Mesendoderm (in vitro differentiated cells): Measurements from ENCODE around the gene HORMAD2.

Experiments used
- DNase-seq: peaks from one replicate; pipeline ENCODE4 v3.0.0; 2013
- H2AK5ac ChIP-seq: 2 replicates; pipeline ENCODE4 v1.6.1; 2013; ENCODE audit warnings: low read length, inconsistent platforms
- H2BK120ac ChIP-seq: 2 replicates; pipeline ENCODE4 v1.6.1; 2013; ENCODE audit warnings: low read depth, mild to moderate bottlenecking, low read length, moderate library complexity, mixed read lengths
- H2BK15ac ChIP-seq: replicated peaks from 2 replicates; pipeline ENCODE4 v1.6.1; 2013; ENCODE audit warnings: low read depth, mild to moderate bottlenecking, moderate library complexity
- H2BK5ac ChIP-seq: 2 replicates; pipeline ENCODE4 v1.6.1; 2013; ENCODE audit warnings: low read length, inconsistent platforms
- H3K18ac ChIP-seq: 2 replicates; pipeline ENCODE4 v1.6.1; 2013; ENCODE audit warnings: mild to moderate bottlenecking, low read length, mixed read lengths
- H3K23ac ChIP-seq: one replicate; pipeline ENCODE4 v1.6.1; 2013; ENCODE audit warnings: low read length
- H3K27ac ChIP-seq: 2 replicates; pipeline ENCODE4 v1.5.1; 2013; ENCODE audit warnings: low read depth, mild to moderate bottlenecking, inconsistent platforms, low read length, moderate library complexity
- H3K27me3 ChIP-seq: 2 replicates; pipeline ENCODE4 v1.6.1; 2013; ENCODE audit warnings: low read length, control low read depth, mild to moderate bottlenecking, inconsistent platforms; ENCODE audit not compliant: insufficient read depth, poor library complexity
- H3K36me3 ChIP-seq: 2 replicates; pipeline ENCODE4 v1.6.1; 2013; ENCODE audit warnings: low read length, inconsistent platforms; ENCODE audit not compliant: control insufficient read depth, insufficient read depth
- H3K4ac ChIP-seq: one replicate; pipeline ENCODE4 v1.6.1; 2013; ENCODE audit warnings: low read depth, mild to moderate bottlenecking, low read length, moderate library complexity
- H3K4me1 ChIP-seq: 2 replicates; pipeline ENCODE4 v1.6.1; 2013; ENCODE audit warnings: low read depth, low read length, inconsistent platforms; ENCODE audit not compliant: control insufficient read depth
- H3K4me2 ChIP-seq: 2 replicates; pipeline ENCODE4 v1.6.1; 2013; ENCODE audit warnings: low read length
- H3K4me3 ChIP-seq: 2 replicates; pipeline ENCODE4 v1.5.1; 2013; ENCODE audit warnings: mild to moderate bottlenecking, low read length
- H3K56ac ChIP-seq: one replicate; pipeline ENCODE4 v1.6.1; 2013; ENCODE audit warnings: low read length
- H3K79me1 ChIP-seq: 2 replicates; pipeline ENCODE4 v1.6.1; 2013; ENCODE audit warnings: low read length, inconsistent platforms
- H3K79me2 ChIP-seq: 2 replicates; pipeline ENCODE4 v1.6.1; 2013; ENCODE audit warnings: mild to moderate bottlenecking, low read length; ENCODE audit not compliant: control insufficient read depth, insufficient read depth
- H3K9ac ChIP-seq: 2 replicates; pipeline ENCODE4 v1.6.1; 2013; ENCODE audit warnings: low read length, inconsistent platforms
- H4K5ac ChIP-seq: one replicate; pipeline ENCODE4 v1.6.1; 2013; ENCODE audit warnings: low read length
- H4K8ac ChIP-seq: one replicate; pipeline ENCODE4 v1.6.1; 2013; ENCODE audit warnings: low read depth, mild to moderate bottlenecking, control low read depth, low read length, moderate library complexity
- WGBS: extraction: QIAGEN DNeasy Blood & Tissue Kit; methylation state at CpG from one replicate; pipeline ENCODE4 v1.1.7; 2013; ENCODE audit warnings: low lambda C conversion rate, missing lambda C conversion rate; ENCODE audit not compliant: insufficient coverage; ENCODE audit errors: extremely low coverage; 5-methylcytosine and 5-hydroxymethylcytosine counted together

HORMAD2 gene

DNA sequence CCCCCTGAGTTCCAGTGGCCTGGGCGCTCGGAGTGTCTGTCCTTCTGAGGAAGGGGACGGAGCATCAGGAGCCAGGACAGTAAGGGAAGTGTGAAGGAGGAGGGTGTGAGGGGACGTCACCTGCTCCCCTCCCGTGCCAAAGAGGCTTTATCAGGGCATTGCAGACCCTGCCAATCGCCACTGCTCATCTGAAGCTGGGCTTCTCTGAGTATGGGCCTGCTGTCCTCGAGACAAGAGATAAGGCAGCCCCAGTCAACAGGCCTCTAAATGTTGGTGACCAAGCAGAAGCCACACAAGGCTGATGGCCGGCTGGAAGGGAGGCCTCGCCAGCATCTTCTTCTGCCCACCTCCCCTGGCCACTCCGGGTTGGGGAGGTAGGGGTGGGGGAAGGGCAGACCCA lies 136.4 kb downstream of the HORMAD2 start:
- Histone ChIP-seq H2BK120ac (no peak overlapping the region), H2BK5ac (no peak overlapping the region), H3K27me3 (no peaks in the 10 kb centered on the region), H3K9ac (no peak overlapping the region), H3K18ac (no peak overlapping the region), H3K36me3 (no peaks in the 10 kb centered on the region), H4K5ac (no peak overlapping the region), H3K79me2 (no peaks in the 10 kb centered on the region), H3K4me1 (no peaks in the 10 kb centered on the region), H2BK15ac (no peak overlapping the region), H3K27ac (no peak overlapping the region), H3K79me1 (no peaks in the 10 kb centered on the region), H2AK5ac (no peak overlapping the region), H3K56ac (no peak overlapping the region), H3K4ac (no peak overlapping the region), H3K4me2 (no peak overlapping the region), H3K4me3 (no peak overlapping the region), H3K23ac (no peak overlapping the region), H4K8ac (no peak overlapping the region)
- no CpG with 5 or more reads among the region's 10 CpGs for WGBS
- no peak for DNase-seq

GRCh38 chr22:30217698-30218560 lies 137.7 kb downstream of the HORMAD2 start:
- Histone ChIP-seq H3K18ac (no peak overlapping the region), H3K79me1 (no peaks in the 10 kb centered on the region), H2BK15ac (no peak overlapping the region), H3K27ac (no peak overlapping the region), H4K8ac (no peak overlapping the region), H2BK120ac (no peak overlapping the region), H3K56ac (no peak overlapping the region), H3K27me3 (no peaks in the 10 kb centered on the region), H4K5ac (no peak overlapping the region), H3K4me2 (no peak overlapping the region), H2BK5ac (no peak overlapping the region), H3K4ac (no peak overlapping the region), H3K9ac (no peak overlapping the region), H3K79me2 (no peaks in the 10 kb centered on the region), H2AK5ac (no peak overlapping the region), H3K23ac (no peak overlapping the region), H3K36me3 (no peaks in the 10 kb centered on the region), H3K4me3 (no peak overlapping the region), H3K4me1 (no peaks in the 10 kb centered on the region)
- WGBS, result no CpG with 5 or more reads among the region's 23 CpGs
- DNase-seq, result no peak

DNA sequence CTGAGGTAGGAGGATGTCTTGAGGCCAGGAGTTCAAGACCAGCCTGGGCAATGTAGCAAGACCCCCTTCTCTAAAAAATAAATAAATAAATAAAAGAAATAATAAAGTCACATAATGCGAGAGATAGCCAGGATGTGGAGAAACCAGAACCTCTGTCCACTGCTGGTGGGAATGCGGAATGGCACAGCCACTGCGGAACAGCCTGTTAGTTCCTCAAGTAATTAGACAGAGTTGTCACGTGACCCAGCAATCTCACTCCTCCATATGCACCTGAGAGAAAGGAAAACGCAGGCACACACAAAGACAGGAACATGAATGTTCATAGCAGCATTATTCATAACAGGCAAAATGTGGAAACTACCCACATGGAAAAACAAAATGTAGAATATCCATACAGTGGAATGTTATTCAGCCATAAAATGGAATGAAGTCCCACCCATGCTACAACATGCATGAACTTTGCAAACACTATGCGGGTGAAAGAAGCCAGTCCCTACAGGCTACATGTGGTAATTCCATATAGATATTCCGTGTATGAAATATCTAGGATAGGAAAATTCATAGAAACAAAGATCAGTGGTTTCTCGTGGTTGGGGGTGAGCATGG lies 138.9 kb downstream of the HORMAD2 start:
- H3K18ac ChIP-seq, result no peak overlapping the region
- no peaks in the 10 kb centered on the region for H3K4me1 ChIP-seq
- no peak overlapping the region for H3K4me3 ChIP-seq
- no peak overlapping the region for H2BK15ac ChIP-seq
- H3K79me2 ChIP-seq, result no peaks in the 10 kb centered on the region
- whole genome bisulfite sequencing, result no CpG with 5 or more reads among the region's 8 CpGs
- H3K9ac ChIP-seq, result no peak overlapping the region
- H3K27me3 ChIP-seq, result no peaks in the 10 kb centered on the region
- H2BK5ac ChIP-seq, result no peak overlapping the region
- no peak overlapping the region for H3K4me2 ChIP-seq
- no peak for DNase-seq
- H3K23ac ChIP-seq, result no peak overlapping the region
- no peaks in the 10 kb centered on the region for H3K36me3 ChIP-seq
- no peak overlapping the region for H2BK120ac ChIP-seq
- no peak overlapping the region for H3K56ac ChIP-seq
- H3K27ac ChIP-seq, result no peak overlapping the region
- H4K8ac ChIP-seq, result no peak overlapping the region
- no peaks in the 10 kb centered on the region for H3K79me1 ChIP-seq
- no peak overlapping the region for H4K5ac ChIP-seq
- H3K4ac ChIP-seq, result no peak overlapping the region
- no peak overlapping the region for H2AK5ac ChIP-seq

- no peaks in the 10 kb centered on the region for H3K79me1 ChIP-seq
- no peak overlapping the region for H3K9ac ChIP-seq
- H3K27me3 ChIP-seq, result no peaks in the 10 kb centered on the region
- H4K8ac ChIP-seq, result no peak overlapping the region
- H3K79me2 ChIP-seq, result no peaks in the 10 kb centered on the region
- H2BK5ac ChIP-seq, result no peak overlapping the region
- no peaks in the 10 kb centered on the region for H3K36me3 ChIP-seq
- no peak overlapping the region for H3K27ac ChIP-seq
- H3K23ac ChIP-seq, result no peak overlapping the region
- H3K4me3 ChIP-seq, result no peak overlapping the region
- DNase-seq, result no peak
- no peak overlapping the region for H2BK120ac ChIP-seq
- no peak overlapping the region for H2BK15ac ChIP-seq
- H3K56ac ChIP-seq, result no peak overlapping the region
- no peak overlapping the region for H3K4ac ChIP-seq
- no peak overlapping the region for H3K4me2 ChIP-seq
- no peak overlapping the region for H4K5ac ChIP-seq
- no peaks in the 10 kb centered on the region for H3K4me1 ChIP-seq
- no peak overlapping the region for H2AK5ac ChIP-seq
- H3K18ac ChIP-seq, result no peak overlapping the region
These were observed 139.5 kb downstream of the HORMAD2 start for GRCh38 chr22:30219668-30220278.

DNA sequence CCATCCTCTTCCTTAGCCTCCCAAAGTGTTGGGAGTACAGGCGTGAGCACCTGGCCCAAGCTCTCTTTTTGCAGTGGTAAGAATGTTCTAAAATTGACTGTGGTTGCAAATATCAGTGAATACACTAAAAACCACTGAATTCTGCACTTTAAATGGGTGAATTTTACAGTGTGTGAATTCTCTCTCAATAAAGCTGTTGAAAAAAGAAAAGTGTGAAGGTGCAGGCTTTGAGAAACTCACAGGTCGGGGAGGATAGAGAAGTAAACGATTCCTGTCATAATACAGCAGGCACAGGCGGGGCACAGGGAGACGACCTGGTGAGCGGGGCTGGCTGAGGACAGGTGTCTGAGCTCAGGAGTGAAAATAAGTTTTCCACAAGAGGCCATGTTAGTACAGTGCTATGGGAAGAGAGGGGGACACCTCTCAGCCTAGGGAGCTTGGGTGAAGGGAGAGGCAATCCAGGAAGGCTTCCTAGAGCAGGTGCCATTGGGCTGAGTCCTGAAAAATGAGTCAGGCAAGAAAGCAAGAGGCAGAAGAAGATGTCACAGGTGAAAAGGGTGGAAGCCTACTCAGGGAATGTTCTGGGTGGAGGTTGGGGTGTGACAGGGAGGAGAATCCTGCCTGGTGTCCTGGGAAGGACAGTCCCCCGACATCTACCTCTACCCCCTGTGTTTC lies 140.2 kb downstream of the HORMAD2 start:
- H2BK120ac ChIP-seq, result no peak overlapping the region
- no peak overlapping the region for H3K4ac ChIP-seq
- H2BK5ac ChIP-seq, result no peak overlapping the region
- no peak overlapping the region for H3K18ac ChIP-seq
- no peaks in the 10 kb centered on the region for H3K36me3 ChIP-seq
- H3K27ac ChIP-seq, result no peak overlapping the region
- H3K9ac ChIP-seq, result no peak overlapping the region
- no peaks in the 10 kb centered on the region for H3K79me2 ChIP-seq
- H3K4me3 ChIP-seq, result no peak overlapping the region
- no peaks in the 10 kb centered on the region for H3K79me1 ChIP-seq
- DNase-seq, result no peak
- no CpG with 5 or more reads among the region's 7 CpGs for WGBS
- no peak overlapping the region for H3K4me2 ChIP-seq
- no peak overlapping the region for H3K23ac ChIP-seq
- H3K4me1 ChIP-seq, result no peaks in the 10 kb centered on the region
- H4K5ac ChIP-seq, result no peak overlapping the region
- H2BK15ac ChIP-seq, result no peak overlapping the region
- H3K27me3 ChIP-seq, result no peaks in the 10 kb centered on the region
- H3K56ac ChIP-seq, result no peak overlapping the region
- no peak overlapping the region for H4K8ac ChIP-seq
- no peak overlapping the region for H2AK5ac ChIP-seq
